ENCODE measurements around the gene KRTAP10-12. TPM values are rescaled to one million over a fixed set of nuclear protein-coding genes. Genes with fewer than 3 reads are reported as not detected.

Gene KRTAP10-12
- total RNA-seq, 1 experiment from 2014 or later: not detected

DNA sequence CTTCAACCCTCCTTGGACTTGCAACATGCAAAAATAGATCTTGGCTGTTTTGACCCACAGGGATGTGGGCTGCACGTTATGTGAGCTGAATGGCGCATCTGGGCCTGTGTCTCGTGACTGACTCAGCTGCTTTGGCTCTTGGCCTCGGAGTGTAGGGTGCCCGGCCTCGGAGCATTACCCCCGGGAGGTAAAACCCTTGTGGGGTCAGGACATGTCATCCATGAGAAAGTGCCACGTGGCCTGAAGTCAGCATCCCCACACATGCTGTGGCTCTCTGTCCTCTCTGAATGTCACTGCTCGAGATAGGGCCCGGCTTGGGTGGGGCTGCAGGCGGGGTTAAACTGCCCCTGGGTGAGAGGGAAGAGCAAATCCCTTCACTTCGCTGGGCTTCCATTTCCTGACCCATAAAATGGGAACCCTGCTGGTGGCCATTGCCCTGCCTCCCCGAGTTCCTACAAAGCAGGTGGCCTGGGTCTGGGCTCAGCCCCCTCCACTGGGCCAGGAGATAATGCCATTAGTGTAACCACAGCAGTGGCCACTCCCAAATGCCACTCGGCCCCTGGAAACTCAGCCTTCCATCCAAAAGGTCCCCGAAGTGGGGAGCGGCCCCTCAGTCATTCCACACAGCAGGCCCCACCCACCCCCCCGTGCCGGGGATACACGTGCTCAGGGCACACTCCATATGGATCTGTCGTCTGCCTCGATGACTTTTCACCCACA is 37.2 kb downstream of the KRTAP10-12 start:
- Histone ChIP-seq H3K27ac (ENCODE audit: low read depth, low read length) (no peak overlapping the region), H3K9ac (ENCODE audit: low read length) (no peak overlapping the region), H3K4me2 (ENCODE audit: low read length) (no peak overlapping the region), H3K27me3 (ENCODE audit: insufficient read depth, low read length) (no peaks in the 10 kb centered on the region), H3K4me3 (replicated peaks in 1 of 2; ENCODE audit: low read depth in 1 of 2, low read length in 2 of 2) (no peak overlapping the region), H3K4me1 (ENCODE audit: control insufficient read depth in 1 of 2, insufficient read depth in 2 of 2, low read length in 2 of 2) (no peaks in the 10 kb centered on the region), H3K79me2 (ENCODE audit: insufficient read depth, low read length) (no peaks in the 10 kb centered on the region), H4K20me1 (ENCODE audit: insufficient read depth) (no peaks in the 10 kb centered on the region), H3K9me2 (ENCODE audit: insufficient read depth) (no peaks in the 10 kb centered on the region), H3K36me3 (ENCODE audit: control insufficient read depth in 1 of 2, insufficient read depth in 2 of 2, low read length in 2 of 2) (no peaks in the 10 kb centered on the region), H3K9me3 (ENCODE audit: control insufficient read depth in 1 of 2, insufficient read depth in 1 of 2, low read depth in 1 of 2, low read length in 2 of 2) (no peaks in the 10 kb centered on the region), H2AFZ (ENCODE audit: low read depth, low read length, poor library complexity, severe bottlenecking) (no peak overlapping the region)
- DNase-seq (ENCODE audit: low read depth, low spot score) (no peak), ATAC-seq (no peak)
- intact Hi-C loops (cut with micrococcal nuclease): no loop called here
- ChIA-PET CTCF (no interaction called here), RAD21 (ENCODE audit: low non-redundant PET in 1 of 2, low total read pairs in 2 of 2, uncharacterized antibody in 2 of 2, unreplicated experiment in 2 of 2) (no interaction called here), POLR2A (no interaction called here)
- BruUV-seq (replicated peaks): no TSS peak
- TF ChIP-seq CBX3 (IDR thresholded peaks at IDR 0.05; ENCODE audit: low read depth): no peak
- no peak for TF ChIP-seq TCF7L2 (IDR thresholded peaks at IDR 0.05; ENCODE audit: borderline replicate concordance, extremely low read depth, insufficient read depth, insufficient read length)
- TF ChIP-seq, protein P1, sequence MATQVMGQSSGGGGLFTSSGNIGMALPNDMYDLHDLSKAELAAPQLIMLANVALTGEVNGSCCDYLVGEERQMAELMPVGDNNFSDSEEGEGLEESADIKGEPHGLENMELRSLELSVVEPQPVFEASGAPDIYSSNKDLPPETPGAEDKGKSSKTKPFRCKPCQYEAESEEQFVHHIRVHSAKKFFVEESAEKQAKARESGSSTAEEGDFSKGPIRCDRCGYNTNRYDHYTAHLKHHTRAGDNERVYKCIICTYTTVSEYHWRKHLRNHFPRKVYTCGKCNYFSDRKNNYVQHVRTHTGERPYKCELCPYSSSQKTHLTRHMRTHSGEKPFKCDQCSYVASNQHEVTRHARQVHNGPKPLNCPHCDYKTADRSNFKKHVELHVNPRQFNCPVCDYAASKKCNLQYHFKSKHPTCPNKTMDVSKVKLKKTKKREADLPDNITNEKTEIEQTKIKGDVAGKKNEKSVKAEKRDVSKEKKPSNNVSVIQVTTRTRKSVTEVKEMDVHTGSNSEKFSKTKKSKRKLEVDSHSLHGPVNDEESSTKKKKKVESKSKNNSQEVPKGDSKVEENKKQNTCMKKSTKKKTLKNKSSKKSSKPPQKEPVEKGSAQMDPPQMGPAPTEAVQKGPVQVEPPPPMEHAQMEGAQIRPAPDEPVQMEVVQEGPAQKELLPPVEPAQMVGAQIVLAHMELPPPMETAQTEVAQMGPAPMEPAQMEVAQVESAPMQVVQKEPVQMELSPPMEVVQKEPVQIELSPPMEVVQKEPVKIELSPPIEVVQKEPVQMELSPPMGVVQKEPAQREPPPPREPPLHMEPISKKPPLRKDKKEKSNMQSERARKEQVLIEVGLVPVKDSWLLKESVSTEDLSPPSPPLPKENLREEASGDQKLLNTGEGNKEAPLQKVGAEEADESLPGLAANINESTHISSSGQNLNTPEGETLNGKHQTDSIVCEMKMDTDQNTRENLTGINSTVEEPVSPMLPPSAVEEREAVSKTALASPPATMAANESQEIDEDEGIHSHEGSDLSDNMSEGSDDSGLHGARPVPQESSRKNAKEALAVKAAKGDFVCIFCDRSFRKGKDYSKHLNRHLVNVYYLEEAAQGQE (IDR thresholded peaks at IDR 0.05; ENCODE audit: low read depth): no peak
- no peak for TF ChIP-seq ZFX (IDR thresholded peaks at IDR 0.05)
- no peak for TF ChIP-seq ZBTB33 (IDR thresholded peaks at IDR 0.05; ENCODE audit: extremely low read depth, insufficient replicate concordance, low read length)
- TF ChIP-seq JUND (IDR thresholded peaks at IDR 0.05): no peak
- no peak for TF ChIP-seq SRF (IDR thresholded peaks at IDR 0.05; ENCODE audit: low read depth)
- no peak for TF ChIP-seq RAD21 (IDR thresholded peaks at IDR 0.05; ENCODE audit: low read depth)
- no peak for TF ChIP-seq POLR2A (IDR thresholded peaks at IDR 0.05; ENCODE audit: borderline replicate concordance, extremely low read depth, insufficient read depth, insufficient read length)
- TF ChIP-seq FOSL1 (IDR thresholded peaks at IDR 0.05; ENCODE audit: low read depth): no peak
- no peak for TF ChIP-seq ZNF274 (IDR thresholded peaks at IDR 0.05; ENCODE audit: low read depth, low read length)
- no peak for TF ChIP-seq SIN3A (IDR thresholded peaks at IDR 0.05; ENCODE audit: low read depth)
- TF ChIP-seq YY1 (IDR thresholded peaks at IDR 0.05; ENCODE audit: extremely low read depth, insufficient replicate concordance, low read depth, low read length): no peak
- no peak for TF ChIP-seq EZH2 (IDR thresholded peaks at IDR 0.05)
